NK-92 (cell line): Measurements from ENCODE around the gene PCMT1.
"Not testable (repeated sequence)": the region's sequence is repeated elsewhere in the genome, so short reads cannot be mapped to it uniquely, and the experiment has no call there.

ENCODE experiments used
- DNase-seq: peaks from one replicate; lab custom pipeline; 2025; ENCODE audit not compliant: unreplicated experiment; lab: John Stamatoyannopoulos, UW

The PCMT1 gene

DNA sequence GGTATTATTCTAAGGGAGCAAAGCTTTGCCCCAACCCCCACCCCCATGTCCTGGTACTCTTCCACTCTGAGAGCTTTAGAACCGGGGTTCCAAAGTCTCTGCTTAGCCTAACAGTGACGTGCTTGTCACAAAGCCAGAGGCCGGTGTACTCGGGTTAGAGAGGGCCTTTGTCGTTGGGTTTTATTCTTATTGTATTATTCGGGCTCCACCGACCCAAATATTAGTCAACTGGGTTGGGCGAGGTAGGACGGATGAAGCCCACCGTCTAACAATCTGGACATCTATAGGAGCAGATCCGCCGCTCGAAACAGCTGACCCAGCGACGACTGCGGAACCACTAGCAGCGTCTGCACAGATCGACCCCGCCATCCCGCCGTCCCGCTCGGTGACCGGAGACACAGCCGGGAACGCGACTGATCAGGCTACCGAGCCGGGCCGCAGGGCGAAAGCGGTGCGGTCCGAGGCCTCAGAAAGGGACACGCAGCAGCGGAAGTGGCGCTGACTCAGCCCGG is 403 bp upstream of the PCMT1 start:
- not testable (repeated sequence) for DNase-seq

DNA sequence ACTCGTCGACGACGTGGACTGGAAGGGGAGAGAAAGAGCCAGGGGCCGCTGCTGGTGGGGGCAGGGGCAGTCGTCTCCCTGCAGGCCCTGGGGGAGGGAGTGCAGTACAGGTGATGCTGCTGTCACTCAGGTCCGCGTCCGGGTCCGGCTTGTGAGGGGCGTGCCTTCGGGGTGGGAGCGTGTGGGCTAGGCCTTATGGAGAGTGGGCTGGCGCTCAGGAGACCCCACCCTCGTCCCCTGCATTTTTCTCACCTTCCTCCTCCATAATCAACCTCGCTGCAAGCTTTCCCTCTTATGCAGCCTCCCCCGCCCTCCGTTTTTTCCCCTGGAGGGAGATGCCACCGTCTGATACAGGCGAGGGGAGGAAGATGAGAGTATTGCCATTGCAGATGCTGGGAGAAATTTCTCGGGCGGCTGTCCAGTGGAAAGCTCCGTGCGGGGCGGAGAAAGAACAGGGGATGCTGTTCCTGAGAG is 632 bp downstream of the PCMT1 start:
- DNase-seq: no peak

DNA sequence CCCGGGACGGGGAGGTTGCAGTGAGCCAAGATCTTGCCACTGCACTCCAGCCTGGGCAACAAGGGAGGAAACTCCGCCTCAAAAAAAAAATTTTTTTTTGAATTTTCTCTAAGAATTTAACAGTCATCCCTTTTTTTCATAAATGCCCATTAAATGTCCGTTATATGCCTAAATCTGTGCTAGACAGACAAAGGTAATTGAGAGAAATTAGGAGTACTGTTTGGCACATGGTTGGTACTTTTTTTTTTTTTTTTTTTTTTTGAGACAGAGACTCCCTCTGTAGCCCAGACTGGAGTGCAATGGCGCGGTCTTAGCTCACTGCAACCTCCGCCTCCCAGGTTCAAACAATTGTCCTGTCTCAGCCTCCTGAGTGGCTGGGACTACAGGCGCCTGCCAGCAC is 1.7 kb downstream of the PCMT1 start:
- no peak for DNase-seq

DNA sequence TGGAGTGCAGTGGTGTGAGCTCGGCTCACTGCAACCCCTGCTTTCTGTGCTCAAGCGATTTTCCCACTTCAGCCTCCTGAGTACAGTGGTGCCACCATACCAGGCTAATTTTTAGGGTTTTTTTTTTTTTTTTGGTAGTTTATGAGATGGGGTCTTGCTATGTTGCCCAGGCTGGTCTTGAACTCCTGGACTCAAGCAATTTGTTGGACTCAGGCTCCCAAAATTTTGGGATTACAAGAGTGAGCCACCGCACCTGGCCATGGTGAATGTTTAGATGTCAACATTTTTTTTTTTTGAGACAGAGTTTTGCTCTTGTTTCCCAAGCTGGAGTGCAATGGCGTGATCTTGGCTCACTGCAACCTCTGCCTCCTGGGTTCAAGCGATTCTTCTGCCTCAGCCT is 2.4 kb downstream of the PCMT1 start:
- DNase-seq: not testable (repeated sequence)

DNA sequence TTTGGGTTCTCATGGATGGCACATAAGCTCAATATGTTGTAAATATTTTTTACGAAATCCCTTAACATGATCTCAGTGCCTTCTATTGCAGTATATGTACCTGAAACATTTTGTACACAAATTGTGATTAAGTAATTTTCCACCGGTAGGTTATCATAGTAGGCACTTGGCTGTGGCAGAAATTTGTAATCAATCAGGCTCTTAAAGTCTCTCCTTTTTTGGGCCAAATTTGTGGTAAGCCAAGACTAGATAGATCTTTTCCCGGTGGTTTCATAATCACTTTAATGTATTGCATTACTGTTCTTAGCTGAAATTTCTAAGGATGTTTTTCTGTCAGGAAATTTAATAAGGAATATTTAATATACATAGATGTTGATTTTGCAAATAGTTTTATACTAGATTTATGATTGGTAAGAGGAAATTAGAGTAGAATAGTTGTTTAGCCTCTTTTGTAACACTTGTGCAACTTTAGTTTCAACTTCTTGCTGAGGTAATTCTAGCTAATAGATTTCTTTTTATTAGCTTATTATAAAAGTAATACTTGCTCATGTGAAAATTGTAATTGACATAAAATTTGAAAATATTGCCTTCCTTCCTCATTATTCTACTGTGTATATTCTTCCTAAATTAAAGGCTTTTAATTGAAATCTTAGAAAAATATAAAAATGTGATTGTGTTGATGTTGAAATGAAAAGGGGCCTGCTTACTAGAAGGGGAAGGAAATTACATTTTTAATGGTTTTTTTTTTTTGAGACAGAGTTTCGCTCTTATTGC is 3.2 kb downstream of the PCMT1 start:
- no peak for DNase-seq

DNA sequence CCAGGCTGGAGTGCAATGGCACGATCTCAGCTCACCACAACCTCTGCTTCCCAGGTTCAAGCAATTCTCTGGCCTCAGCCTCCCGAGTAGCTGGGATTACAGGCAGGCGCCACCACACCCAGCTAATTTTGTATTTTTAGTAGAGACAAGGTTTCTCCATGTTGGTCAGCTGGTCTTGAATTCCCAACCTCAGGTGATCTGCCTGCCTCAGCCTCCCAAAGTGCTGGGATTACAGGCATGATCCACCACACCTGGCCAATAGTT is 3.8 kb downstream of the PCMT1 start:
- DNase-seq: not testable (repeated sequence)

DNA sequence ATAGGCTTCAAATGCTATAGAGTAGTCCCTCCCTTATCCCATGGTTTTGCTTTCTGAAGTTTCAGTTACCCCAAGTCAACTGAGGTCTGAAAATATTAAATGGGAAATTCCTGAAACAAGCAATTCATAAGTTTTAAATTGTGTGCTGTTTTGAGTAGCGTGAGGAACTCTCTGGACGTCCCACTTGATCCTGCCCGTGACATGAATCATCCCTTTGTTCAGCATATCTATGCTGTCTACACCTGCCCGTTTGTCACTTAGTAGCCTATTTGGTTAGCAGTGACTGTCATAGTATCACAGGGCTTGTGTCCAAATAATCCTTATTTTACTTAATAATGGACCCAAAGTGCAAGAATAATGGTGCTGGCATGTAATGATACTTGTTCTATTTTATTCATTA is 5.0 kb downstream of the PCMT1 start:
- no peak for DNase-seq

DNA sequence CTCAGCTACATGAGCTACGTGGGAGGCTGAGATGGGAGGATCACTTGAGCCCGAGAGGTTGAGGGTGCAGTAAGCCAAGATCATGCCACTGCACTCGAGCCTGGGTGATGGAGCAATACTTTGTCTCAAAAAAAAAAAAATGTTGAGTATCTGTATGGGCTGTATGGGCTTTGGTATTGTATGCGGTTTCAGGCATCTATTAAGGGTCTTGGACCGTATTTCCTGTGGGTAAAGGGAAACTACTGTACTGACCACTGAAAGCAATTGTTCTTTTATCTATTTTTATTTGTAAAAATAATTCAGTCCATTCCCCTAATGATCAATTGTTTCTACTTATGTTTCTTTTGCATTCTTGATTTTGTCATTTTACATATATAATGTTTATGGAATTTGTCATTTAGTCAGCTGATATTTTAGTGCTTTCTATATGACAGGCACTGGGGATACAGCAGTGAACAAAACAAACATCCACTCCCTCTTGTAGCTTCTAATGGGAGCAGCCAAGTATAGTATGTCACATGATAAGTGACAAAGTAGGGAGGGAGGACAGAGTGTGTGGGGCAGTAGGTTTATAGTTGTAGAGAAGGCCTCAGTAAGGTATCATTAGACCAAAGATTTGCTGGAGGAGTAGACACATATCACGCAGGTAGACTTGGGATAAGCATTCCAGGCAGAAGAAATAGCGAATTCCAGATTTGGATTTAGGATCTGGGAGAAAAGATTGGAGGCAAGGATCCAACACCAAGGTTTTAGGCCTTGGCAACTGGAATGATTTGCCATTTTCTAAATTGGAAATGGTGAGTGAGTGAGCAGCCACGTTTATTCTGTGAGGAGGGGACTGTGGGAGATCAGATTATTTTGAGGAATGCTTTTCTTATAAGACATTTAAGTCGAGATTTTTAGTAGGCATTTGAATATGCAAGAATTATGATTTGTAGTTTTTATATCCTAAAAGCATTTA is 6.0 kb downstream of the PCMT1 start:
- DNase-seq: no peak

DNA sequence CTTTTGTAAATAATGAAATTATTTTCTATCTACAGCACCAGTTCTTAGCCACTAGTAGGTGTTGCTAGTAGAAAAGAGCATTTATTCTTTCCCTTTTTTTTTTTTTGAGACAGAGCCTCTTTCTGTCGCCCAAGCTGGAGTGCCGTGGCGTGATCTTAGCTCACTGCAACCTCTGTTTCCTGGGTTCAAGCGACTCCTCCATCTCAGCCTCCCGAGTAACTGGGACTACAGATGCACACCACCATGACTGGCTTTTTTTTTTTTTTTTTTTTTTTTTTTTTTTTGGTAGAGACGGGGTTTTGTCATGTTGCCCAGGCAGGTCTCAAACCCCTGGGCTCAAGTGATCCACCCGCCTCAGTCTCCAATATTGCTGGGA is 6.7 kb downstream of the PCMT1 start:
- DNase-seq: no peak

DNA sequence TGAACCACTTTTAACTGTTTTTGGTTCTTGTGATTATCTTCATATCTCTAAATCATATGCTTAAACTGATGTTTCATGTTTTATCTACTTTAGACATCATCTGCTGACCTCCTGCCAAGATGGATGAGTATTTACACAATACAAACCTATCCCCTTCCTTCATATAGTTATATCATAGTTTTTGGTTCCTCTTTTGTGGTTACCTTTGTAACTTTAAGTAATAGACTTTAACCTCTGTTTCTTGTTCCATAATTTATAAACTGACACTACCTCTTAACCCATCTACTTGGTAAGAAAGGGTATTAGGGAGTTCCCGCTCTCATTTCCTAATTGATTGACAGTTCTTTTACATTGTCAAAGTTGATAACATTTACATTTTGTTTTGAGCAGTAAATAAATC is 11.9 kb downstream of the PCMT1 start:
- no peak for DNase-seq

DNA sequence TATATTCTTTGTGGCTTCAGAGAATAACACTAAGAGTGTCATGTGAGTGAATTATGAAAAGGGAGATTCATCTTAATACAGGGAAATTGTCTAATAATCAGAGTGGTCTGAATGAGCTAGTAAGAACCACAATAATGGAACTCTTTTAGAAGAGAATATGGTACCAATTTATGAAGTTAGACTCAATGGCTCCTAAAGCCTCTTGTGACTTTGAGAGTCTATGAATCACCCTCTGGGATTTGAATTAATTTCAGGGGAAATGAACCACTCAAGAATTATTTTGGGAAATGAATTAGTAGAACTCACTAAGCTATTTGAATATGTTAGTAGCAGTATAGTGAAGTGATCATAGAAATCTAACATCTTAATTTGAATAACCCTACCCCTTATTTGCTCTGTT is 14.3 kb downstream of the PCMT1 start:
- no peak for DNase-seq

DNA sequence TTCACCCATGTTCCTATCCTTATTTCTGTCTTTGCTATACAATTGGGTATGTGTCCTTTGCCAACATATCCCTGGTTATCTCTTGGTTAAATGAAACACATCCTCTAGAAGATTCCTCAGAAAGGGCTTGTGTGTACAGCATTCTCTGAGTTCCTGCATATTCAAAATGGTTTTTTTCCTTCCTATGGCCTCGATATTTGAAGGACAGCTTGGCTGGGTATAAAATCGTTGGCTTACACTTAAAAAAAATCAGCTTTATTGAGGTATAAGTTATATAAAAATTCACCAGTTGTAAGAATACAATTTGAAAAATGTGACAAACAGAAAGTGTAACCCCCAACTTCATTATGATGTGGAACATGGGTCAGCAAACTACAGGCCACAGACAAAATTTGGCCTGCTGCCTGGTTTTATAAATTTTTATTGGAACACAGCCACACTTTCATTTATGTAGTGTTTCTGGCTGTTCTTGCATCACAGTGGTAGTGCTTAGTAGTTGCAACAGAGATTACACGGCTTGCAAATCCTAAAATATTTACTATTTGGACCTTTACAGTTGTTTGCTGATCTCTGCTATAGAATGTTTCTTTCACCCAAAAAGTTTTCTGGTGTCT is 16.7 kb downstream of the PCMT1 start:
- no peak for DNase-seq

DNA sequence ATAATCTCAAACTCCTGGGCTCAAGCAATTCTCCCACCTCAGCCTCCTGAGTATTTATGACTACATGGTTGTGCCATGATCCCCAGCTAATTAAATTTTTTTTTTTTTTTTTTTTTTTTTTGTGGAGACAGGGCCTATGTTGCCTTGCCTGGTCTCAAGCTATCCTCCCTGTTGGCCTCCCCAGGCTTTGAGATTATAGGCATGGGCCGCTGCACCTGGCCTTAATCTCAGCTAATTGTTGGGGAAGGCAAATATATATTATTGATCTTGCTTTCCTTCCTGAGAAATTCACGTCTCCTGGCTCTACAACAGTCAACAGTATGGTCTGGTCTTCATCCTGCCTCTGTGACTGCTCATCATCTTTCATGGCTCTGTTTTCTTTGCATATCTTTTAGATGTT is 20.1 kb downstream of the PCMT1 start:
- no peak for DNase-seq

DNA sequence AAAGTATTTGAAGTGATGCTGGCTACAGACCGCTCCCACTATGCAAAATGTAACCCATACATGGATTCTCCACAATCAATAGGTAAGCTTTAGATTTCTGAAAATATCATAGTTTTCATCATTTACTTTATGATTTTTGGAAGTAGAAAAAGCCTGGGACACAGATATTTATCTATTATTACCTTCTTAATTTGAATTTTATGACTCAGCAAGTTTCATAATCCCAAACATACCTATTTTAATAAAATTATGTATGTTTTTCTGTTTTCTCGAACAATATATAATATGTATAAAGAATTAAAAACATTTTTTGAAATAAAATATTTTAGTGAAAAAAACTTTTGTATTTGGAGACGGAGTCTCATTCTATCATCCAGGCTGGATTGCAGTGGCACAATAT is 21.6 kb downstream of the PCMT1 start:
- no peak for DNase-seq

DNA sequence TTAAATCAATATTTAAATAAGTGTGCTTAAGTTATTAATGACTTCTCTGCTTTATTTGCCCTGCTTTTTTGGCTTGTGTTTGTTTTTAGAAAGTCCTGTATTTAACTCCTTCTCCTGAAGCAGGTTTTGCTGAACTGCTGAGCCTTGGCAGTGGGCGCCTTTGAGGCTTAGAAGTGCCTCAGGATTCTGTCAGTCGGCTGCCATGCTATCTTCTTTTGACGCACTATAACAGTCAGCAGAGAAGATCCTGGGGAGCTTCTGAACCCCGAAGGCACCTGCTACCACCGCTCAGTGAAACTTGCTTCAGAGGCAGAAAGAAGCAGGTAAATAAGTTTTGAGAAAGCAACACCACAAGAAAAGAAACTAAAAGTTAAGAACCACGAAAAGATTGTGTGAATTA is 22.4 kb downstream of the PCMT1 start:
- DNase-seq: no peak

DNA sequence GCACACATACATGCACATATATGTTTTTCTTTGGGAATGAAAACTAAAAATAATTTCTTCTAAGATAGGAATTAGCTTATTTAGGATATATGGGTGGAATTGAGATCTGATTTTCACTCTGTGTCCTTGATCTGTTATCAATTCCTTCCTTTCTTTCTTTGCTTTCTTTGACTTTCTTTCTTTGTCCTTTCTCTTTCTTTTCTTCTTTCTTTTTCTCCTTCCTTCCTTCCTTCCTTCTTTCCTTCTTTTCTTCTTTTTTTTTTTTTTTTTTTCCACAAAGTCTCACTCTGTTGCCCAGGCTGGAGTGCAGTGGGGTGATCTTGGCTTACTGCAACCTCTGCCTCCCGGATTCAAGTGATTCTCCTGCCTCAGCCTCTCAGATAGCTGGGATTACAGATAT is 28.1 kb downstream of the PCMT1 start:
- DNase-seq: no peak

DNA sequence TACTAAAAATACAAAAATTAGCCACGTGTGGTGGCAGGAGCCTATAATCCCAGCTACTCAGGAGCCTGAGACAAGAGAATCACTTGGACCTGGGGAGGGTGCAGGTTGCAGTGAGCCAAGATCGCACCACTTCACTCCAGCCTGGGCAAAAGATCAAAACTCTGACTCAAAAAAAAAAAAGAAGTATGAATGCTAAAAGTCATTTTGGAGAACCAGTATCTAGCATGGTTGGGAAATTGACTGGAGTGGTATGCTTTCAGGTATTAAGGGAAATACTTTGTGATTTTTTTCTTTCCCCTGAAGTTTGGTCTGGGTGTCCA is 30.1 kb downstream of the PCMT1 start:
- no peak for DNase-seq

DNA sequence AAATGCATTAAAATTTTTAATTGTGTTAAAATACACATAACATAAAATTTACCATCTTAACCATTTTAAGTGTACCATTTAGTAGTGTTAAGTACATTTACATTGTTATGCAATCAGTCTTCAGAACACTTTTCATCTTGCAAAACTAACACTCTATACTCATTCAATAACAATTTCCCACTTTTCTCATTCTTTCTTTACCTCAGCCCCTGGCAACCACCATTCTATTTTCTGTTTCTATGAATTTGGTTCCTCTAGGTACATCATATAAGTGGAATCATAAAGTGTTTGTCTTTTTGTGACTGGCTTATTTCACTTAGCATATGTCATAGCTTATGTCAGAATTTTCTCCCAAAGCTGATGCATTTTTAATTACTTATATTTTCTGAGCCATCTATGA is 32.2 kb downstream of the PCMT1 start:
- DNase-seq: no peak

DNA sequence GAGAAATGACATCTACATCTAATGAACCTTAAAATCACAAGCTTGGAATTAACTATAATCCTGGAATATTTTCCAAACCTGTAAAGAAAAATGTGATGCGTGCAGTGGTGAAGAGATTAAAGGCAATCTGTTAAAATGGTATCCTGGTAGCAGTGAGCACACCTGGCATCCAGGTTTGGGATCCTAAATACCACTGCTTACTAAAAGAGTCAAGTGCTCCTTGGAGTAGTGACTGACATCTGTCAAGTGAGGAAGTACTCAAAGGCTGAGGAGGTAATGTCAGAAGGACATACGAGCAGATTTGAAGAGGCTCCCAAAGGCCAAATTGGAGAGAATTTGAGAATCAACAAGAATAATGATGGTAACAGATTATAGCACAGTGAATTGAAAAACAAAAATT is 32.8 kb downstream of the PCMT1 start:
- no peak for DNase-seq

DNA sequence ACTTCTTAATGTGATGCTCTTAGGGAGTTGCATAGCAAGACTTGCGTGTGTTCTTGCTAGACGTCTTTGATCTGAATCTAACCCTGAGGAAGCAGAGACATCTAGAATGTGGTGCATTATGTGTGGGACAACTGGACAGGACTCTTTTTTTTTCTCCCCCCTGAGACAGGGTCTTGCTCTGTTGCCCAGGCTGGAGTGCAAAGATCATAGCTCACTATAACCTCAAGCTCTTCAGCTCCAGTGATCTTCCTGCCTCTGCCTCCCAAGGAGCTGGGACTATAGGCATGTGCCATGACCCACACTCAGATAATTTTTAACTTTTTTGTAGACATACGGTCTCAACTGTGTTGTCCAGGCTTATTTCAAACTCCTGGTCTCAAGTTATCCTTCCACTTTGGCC is 34.0 kb downstream of the PCMT1 start:
- no peak for DNase-seq

DNA sequence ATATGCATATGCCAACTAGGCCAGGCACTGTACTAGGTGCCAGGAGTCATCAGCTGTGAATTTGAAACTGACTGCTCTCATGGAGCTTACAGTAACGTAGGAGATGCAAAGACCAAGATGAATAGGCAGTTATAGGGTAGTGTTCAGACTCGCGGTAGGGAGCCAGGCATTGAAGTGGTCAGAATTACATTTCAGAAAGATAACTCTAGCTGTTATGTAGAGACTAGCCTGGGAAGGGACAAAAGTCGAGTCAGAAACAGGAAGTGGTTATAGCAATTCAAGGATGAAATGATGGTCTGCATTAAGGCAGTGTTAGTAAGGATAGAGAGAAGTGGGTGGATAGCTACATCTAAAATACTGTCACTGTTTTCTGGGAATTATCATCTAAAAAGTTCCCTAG is 56.6 kb downstream of the PCMT1 start:
- DNase-seq: no peak

DNA sequence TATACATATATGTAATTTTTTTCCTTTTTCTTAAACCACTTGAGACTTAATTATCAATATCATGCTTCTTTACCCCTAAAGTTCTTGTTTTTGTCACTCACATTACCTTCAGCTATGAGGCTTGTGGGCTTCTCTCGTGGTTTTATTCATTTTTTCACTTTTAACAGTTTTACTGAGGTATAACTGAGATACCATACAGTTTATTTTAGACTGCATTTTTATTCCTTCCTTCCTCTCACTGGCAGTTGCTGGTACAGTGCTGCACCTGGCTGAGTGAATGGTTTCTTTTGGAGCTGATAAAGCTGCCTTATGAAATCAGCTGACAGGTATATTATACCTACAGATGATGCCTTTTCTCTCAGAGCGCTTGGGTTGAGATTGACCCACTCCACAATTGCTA is 60.3 kb downstream of the PCMT1 start:
- no peak for DNase-seq
